GM19043 (cell line): ENCODE results near the gene PRXL2A.
A peak's percentile ranks its signal among the peaks of the same experiment; 100 is the strongest.

Experiments
- ATAC-seq: cut with Tn5 transposase; IDR thresholded peaks from one replicate; pipeline ENCODE4 v1.9.1; 2021; ENCODE audit warnings: low read depth; ENCODE audit not compliant: unreplicated experiment

The PRXL2A gene

GRCh38 chr10:80442879-80443278, 34.5 kb downstream of the PRXL2A start:
- no peak for ATAC-seq

GRCh38 chr10:80443531-80443974, 35.2 kb downstream of the PRXL2A start:
- peak; percentile 52 for ATAC-seq

DNA sequence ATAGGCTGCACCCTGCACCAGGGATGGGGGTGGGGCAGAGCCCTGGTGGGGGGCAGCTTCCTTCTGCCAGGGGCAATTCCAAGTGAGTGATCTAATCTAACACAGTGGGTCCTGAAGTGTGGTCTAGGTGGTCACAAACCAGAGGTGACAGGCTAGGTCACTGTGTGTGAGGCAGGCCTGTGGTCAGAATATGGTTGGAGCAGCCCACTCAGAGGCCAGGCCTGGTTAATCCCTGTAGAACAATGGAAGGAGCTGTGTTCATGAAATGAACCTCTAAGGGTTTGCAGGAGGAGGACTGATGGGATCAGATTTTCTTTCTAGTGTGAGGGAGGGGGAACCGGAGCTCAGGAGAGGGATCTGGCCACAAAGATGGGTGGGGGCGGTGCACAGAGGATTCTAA, 35.8 kb downstream of the PRXL2A start:
- ATAC-seq, result no peak

DNA sequence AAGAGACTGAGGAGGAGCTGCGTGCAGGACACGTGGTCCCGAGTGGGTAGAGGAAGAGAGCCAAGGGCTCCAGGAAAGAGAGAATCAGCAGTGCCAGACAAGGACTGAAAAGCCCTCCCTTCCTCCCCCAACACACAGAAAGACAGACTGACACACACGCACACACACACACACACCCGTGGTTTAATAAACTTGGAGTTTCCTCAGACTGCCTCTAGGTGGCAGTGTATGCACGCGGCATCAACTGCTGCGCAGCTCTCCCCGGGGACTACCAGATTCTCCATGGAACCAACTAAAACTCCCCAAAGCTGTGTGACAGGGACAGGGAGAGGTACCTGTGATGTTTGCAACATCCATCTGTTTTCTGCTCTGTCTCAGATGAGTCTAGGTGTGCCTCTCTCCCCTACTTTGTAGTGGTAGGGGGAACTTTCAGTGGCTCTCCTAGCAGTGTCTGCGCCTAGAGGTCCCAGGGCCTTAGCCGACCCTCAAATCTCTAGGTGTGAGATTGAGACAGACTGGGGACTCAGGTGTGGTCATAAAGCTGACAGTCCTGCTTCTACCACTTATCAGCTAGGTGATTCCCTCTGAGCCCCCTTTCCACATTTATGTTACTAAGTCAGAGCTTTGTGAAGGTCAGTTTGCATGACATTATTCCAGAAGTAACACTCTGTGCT, 36.4 kb downstream of the PRXL2A start:
- peak; percentile 76 for ATAC-seq

DNA sequence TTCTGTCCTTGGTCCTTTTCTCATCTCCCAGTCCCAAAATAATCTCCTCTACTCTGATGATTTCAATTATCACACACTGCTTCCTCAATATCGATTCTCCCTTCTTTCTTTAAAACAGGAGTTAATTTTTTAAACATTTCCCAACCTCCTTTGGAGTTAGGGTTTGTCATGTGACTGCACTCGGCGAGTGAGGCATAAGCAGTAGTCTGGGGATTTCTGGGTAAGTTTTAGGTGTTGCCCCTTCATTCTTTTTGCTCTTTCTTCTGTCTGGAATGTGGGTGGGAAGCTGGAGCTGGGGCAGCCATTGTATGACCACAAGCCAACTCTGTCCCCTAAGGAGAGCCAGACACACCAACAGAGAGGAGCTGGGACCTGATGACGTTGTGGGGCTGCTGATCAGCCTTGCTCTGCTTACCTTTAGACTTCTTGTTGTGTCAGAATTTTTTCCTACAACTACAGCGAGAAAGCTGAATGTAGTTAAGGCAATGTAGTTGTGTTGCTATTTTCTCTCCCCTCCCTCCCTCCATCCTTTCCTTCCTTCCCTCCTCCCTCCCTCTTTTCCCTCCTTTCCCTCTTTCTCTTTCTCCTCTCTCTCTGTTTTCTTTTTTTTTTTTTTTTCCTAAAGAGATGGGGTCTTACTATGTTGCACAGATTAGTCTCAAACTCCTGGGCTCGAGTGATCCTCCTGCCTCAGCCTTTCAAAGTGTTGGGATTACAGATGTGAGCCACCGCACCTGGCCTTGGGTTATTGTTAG, 39.3 kb downstream of the PRXL2A start:
- no peak for ATAC-seq

DNA sequence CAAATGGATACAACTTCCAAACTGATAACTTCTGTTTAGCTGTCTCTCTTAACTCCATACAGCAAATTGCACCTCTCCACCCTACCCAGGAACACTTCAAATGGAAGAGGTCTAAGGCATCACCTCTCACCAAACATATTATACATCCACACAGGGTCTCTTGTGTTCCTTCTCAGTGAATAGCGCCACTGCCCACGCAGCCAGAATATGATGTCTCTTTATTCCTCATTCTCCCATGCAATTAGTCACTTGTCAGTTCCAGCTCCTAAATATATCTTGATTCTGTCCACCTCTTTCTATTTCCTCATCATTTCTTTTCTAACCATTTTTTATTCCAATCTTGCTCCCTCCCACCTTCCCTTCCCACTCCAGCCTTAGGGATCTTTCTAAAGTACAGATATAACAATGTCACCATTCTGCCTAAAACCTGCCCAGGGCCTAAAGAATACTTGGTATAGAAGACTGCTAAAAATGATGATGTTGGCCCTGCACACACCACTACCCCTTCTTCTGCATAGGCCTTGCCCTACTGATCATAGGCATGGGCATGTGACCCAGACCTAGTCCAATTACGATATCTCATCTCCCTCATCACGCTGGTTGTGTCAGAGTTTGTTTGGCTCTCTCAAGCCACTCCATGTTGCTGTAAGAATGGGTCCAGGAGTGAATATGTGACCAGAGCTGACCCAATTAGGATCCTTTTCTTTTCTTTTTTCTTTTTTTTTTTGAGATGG, 40.0 kb downstream of the PRXL2A start:
- no peak for ATAC-seq

- ATAC-seq, result no peak
Observed at GRCh38 chr10:80449520-80449919, 41.2 kb downstream of the PRXL2A start.

DNA sequence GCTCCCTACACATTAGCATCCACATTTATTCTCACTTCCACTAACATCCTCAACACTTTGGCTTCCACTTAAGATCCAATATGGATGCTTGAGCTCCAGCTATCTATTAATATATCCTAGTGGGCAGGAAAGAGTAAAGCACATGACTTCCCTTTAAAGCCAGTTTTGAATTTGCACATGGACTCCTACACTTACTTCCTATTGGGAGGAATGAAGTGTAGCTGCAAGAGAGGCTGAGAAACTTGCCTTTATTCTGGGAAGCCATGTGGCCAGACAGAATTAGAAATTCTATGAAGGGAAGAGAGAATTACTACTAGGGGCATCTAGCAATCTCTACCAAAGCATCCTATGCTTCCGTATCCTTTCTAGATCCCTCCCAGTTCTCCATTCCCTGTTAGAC, 42.8 kb downstream of the PRXL2A start:
- no peak for ATAC-seq

DNA sequence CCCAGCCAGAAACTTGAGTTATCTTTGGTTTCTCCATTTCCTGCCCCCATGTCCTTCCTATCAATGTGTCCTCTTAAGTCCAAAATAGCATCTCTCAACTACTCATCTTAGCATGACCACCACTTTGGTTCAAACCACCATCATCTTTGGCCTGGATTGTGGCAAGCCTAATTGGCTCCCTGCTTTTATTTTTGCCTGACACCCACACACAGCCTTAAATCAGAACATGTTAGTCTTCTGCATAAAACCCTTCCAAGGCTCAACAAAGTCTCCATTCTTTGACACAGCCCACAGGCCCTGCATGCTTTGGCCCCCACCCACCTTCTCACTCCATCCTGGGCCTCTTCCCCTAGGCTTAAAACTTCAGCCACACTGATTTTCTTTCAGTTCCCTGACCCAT, 43.7 kb downstream of the PRXL2A start:
- no peak for ATAC-seq

GRCh38 chr10:80452640-80453039, 44.3 kb downstream of the PRXL2A start:
- no peak for ATAC-seq

DNA sequence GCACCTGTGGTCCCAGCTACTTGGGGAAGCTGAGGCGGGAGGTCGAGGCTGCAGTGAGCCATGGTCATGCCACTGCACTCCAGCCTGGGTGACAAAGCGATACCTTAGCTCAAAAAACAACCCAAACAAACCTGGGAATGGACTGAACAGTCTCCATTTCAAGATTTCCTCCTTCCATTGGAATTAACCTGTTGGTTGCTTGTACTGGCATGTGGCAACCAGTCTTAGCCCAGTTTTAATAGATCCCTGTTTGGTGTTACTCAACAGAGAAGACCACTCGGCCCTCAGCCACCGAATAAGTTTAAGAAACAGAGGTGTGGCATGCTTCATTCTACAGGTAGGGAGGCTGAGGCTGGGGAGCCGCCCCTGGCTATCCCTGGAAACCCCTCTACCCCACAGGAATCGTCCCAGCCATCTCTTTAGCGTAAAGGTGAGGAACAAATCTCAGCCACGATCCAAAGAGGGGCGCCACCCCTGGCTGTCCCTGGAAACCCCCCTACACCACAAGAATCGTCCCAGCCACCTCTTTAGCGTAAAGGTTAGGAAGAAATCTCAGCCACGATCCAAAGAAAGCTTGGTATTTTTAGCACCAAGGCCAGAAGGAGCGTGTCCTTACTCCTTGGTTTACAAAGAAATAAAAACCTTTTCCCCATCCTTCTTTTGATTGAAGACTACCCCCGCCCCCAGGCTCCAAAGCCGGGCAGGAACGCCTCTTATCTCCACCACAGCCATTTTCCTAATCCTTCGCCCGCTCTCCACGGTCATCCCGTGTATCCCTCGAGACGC, 44.9 kb downstream of the PRXL2A start:
- no peak for ATAC-seq

DNA sequence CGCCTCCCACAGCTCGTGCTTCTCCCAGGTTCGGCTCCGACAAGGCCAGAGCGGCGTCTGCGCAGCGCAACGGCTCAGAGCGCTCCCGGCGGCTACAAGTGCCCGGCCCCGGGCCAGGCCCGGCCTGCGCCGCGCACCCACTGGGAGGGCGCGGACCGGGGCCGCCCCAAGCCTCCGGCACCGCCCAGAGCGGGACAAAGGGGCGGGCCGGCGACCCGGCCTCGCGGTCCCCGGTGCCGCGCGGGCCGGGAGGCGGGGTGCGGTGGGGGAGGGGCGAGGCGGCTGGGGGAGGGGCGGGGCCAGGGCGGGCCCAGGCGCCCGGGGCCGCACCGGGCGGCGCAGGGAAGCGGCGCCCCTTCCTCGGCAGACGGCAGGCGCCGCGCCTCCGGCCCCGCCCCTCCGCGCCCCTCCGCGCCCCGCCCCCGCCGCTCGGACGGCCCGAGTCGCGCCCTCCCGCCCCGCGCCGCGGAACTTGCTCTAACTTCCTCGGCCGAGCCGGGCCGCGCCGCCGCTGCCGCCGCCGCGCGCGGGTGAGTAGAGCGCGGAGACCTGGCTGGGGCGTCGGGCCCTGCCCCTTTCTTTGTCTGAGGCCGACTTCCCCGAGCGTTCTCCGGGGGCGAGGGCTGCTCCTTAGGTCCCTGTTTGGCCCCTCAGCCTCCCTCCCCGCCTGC, 45.6 kb downstream of the PRXL2A start, which contains the start of gene TSPAN14:
Gene TSPAN14 (plus strand): TSS at position 469 of the 671 bp plus-strand sequence. CDS start 34,924 bp downstream, outside the sequence.
- ATAC-seq, result peak; percentile 55

DNA sequence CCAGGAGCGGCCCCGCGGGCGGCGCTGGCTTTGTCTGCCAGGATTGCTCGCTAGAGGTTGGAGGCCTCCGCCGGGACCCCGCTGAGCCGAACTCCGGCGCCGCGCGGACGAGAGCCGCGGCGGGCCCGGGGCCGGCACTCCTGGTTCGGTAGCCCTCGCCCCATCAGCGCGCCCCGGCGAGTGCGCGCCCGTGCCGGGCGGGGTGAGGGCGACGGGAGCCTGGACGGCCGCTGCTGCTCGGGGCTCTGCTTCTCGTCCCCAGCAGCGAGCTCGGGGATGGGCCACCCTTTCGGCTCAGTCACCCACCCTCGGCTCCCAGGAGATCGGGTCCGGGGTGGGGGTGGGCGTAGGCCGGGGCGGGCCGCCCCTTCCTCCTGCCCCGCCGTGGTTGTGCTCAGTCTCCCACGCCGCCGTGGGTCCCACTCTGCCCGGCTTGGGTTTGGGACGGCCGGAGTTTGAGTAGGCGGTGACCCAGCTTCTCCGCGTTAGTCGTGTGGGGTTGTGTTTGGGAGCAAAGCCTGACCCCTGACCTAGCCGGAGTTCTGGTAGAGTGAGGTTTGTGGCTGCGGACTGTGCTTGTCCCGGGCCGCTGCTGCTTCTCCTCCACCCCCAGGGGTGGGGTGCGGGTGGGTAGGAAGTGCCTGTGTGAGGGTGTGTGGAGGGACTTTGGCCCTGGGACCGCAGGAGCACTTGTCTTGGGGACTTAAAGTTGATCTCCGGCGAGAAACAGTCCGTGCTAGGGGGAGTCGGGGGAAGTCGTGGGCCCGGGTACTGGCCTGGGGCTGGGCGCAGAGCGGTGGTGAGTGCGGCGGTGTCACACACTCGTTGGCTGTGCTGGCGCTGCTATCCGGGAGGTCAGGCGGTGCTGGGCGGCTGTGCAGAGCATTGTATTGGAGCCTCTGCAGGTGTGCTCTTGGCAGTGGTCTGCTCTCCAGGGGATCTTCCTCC, 46.4 kb downstream of the PRXL2A start:
- ATAC-seq, result peak; percentile 10

DNA sequence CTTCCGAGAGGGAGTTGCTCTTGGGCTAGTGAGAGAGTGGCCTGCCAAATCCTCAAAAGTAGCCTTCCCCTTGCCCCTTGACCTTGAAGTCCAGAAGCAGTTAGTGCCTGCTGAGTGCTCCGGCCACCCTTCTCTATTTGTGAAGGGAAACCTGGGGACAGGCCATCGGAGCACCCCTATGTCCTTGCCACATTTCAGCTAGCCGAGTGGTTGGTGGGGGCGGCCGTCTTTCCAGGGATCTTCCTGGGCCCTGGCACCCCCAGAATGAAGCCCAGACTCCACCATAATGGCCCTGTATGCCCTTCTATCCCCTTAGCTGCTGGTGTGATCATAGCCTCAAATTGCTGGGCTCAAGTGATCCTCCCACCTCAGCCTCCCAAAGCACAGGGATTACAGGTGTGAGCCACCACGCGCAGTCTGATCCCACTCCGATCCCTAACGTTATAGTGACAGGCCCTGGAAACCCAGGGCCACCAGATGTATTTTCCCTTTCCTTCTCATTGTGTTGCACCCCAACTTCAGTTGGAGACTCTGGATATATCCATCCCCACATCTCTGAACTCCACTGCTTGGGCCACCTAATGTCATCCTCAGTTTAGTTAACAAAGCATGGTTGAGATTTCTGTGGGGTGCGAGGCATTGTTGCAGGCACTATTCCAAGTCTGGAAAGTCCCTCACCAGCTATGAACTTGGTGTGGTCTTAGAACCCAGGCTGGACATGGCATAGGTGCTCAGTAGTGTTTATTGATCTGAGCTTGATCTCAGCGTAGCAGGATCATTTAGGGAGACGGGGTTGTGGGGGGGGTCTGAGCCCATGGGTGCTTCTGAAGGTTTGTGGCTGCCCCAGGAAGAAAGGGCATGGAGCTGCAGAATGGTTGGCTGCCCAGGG, 47.4 kb downstream of the PRXL2A start:
- ATAC-seq, result no peak

DNA sequence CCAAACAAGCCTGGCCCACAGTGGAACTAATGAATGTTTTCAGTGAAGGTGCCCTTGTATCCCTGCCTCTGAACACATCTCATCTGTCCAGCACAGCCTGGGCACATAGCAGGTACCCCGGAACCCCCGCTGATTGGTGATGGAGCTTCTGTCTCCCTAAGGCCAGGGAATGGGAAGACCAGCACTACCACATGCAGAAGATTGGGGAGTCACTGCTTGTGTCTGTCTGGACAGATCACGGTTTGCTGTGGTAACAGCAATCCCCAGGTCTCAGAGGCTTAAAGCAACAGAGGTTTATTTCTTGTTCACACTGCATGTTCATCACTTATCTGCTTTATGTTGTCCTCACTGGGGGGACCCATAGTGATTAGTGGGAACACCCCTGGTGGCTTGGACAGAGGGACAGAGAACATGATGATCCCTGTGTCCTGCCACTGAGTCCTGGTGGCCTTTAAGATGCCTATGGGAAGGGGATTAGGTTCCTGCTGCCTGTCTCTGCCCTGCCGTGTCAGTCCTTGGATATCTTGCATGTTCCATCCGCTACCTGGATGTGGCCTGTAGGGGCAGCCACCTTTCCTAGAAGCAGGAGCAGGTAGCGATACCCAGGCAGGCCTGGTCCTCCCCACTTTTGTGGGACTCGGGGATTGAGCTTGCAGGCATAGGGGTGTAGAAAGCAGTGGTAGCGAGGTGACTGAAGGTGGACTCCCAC, 49.4 kb downstream of the PRXL2A start:
- ATAC-seq, result no peak

DNA sequence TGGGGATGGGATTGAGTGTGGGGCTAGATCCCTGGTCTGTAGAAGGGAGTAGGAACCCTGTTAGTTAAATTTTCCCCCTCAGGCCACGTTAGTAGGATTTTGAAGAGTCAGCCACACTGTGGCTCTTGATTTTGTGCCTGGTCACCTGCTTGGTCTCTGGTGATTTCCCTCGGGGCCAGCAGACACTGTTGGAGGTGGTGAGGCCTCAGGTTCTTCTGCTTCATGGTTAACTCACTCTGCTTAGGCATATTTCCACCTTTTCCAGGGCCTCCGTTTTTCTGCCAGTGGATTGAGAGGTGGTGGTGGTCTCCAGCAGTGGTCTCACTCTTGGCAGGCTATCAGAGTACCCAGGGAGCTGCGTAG, 49.9 kb downstream of the PRXL2A start:
- ATAC-seq, result no peak

DNA sequence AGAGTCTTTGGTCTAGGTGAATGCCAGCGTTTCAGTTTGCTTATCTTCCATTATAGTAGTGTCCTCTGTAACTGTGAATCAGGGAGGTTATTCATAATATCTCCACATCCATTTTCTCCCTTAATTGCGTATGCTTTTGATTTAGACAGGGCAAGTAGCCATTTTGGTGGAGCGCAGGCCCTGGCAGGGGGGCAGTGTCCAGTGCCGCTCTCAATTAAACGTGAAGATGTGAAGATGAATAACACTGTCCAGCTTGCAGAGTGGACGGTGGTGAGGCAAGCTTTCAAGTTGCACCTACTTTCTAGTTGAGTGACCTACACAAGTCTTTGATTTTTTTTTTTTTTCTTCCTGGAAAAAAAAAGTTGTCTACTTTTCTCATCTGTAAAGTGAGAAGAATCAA, 50.3 kb downstream of the PRXL2A start:
- ATAC-seq, result no peak
